Naive B cell (primary cell): Measurements from ENCODE around the gene ANGPTL1. TPM values are rescaled to one million over a fixed set of nuclear protein-coding genes. Genes with fewer than 3 reads are reported as not detected.

Experiments used
- ATAC-seq, 2 donors: fragments of 150-1000 bp; cut with Tn5 transposase; 2 replicates each; pipeline ENCODE4 v1.10.0; 2021; ENCODE audit warnings: low read depth in 2 of 2, mild to moderate bottlenecking in 2 of 2, moderate library complexity in 2 of 2
- DNase-seq: peaks from one replicate; pipeline ENCODE4 v3.0.0; 2022
- H3K27ac Mint-ChIP-seq, 6 donors: one replicate each; pipeline ENCODE4 v1.8.0; 2020 to 2022; ENCODE audit warnings: mild to moderate bottlenecking in 6 of 6, mixed read lengths in 6 of 6, moderate library complexity in 5 of 6, inconsistent platforms in 2 of 6
- H3K27me3 Mint-ChIP-seq, 3 donors: one replicate each; pipeline ENCODE4 v1.8.0; 2021 to 2022; ENCODE audit warnings: mixed read lengths in 3 of 3, mild to moderate bottlenecking in 1 of 3
- H3K36me3 Mint-ChIP-seq, 2 donors: one replicate each; pipeline ENCODE4 v1.8.0; 2020 to 2022; ENCODE audit warnings: mixed read lengths in 2 of 2, inconsistent platforms in 1 of 2, mild to moderate bottlenecking in 1 of 2
- H3K4me1 Mint-ChIP-seq, 3 donors: one replicate each; pipeline ENCODE4 v1.8.0; 2020 to 2022; ENCODE audit warnings: mixed read lengths in 3 of 3, inconsistent platforms in 1 of 3, mild to moderate bottlenecking in 1 of 3, moderate library complexity in 1 of 3
- H3K4me3 Mint-ChIP-seq, 8 donors: one replicate each; pipeline ENCODE4 v1.8.0; 2020 to 2022; ENCODE audit warnings: mild to moderate bottlenecking in 8 of 8, mixed read lengths in 8 of 8, moderate library complexity in 8 of 8, inconsistent platforms in 2 of 8
- H3K9me3 Mint-ChIP-seq, 7 donors: one replicate each; pipeline ENCODE4 v1.8.0; 2020 to 2022; ENCODE audit warnings: mixed read lengths in 7 of 7, mild to moderate bottlenecking in 5 of 7, inconsistent platforms in 2 of 7, moderate library complexity in 1 of 7
- polyA plus RNA-seq, 6 donors: library from polyadenylated mRNA; unstranded; fragments of 300-500 nt; fragmentation: Illumina TruSeq; gene quantifications; one replicate each; pipeline ENCODE4 v1.2.3, GENCODE V29; 2021; ENCODE audit warnings: low read depth in 6 of 6

The ANGPTL1 gene, protein sequence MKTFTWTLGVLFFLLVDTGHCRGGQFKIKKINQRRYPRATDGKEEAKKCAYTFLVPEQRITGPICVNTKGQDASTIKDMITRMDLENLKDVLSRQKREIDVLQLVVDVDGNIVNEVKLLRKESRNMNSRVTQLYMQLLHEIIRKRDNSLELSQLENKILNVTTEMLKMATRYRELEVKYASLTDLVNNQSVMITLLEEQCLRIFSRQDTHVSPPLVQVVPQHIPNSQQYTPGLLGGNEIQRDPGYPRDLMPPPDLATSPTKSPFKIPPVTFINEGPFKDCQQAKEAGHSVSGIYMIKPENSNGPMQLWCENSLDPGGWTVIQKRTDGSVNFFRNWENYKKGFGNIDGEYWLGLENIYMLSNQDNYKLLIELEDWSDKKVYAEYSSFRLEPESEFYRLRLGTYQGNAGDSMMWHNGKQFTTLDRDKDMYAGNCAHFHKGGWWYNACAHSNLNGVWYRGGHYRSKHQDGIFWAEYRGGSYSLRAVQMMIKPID
- polyA plus RNA-seq, result 1 to 10 TPM in 2 of 6 donors, under 1 TPM in 3, not detected in 1; 0.38 to 1.4 (median 0.89) TPM

DNA sequence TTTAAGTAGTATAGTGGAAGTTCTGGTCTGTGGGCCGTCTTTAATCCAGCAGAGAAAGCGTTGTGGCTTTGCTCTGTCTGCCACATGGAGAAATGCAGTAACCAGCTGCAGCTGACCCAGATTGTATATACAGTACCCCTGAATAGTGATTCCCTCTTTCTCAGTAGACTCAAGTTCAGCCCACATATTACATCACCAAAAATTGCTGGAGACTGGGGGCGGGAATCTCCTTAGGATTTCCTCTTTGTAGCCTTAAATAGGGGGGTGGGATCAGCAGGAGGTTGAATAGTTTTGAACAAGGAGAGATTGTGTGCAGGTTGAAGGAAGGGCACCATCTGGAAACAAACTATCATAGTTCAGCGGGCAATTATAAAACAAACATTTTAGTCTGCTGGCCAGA is at the start of gene ANGPTL1:
ANGPTL1 (minus strand) TSS at position 134 of the 400 bp plus-strand sequence. CDS start 5,301 bp downstream, outside the sequence.
- ATAC-seq (no peak), DNase-seq (no peak)
- peaks cover 28 to 45% (median 38%) of the 10 kb centered on the region in 3 donors for H3K4me1 Mint-ChIP-seq
- H3K36me3 Mint-ChIP-seq, result peaks cover 5 to 19% of the 10 kb centered on the region in 2 donors
- no peaks in the 10 kb centered on the region for H3K27me3 Mint-ChIP-seq
- H3K9me3 Mint-ChIP-seq, result no peaks in the 10 kb centered on the region
- no peak within 1 kb of the TSS for H3K4me3 Mint-ChIP-seq
- H3K27ac Mint-ChIP-seq, result peak within 1 kb of the TSS in 5 of 6 donors; percentile 39 to 89 (median 67)

DNA sequence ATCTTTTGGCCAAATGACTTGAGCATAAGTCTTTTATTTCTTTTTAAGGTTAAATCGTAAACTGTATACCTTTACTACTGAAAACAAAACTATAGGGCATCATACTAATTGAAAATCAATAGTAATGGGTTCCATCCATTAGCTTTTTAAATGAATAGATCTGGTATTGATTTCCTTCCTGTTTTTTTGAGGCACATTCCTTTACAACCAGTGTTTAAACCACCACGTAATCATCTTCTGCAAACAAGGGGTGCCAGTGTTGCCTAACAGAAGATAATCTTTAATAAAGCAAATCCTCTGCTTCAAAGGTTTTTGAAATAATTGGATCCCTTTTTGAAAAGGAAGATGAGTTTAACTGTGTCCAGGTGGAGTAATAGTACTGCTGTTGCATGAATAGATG is 48.7 kb upstream of the ANGPTL1 start:
- peaks cover 37 to 61% of the 10 kb centered on the region in 2 donors for H3K36me3 Mint-ChIP-seq
- H3K9me3 Mint-ChIP-seq, result peaks cover 0 to 18% (median 6%) of the 10 kb centered on the region in 7 donors
- H3K4me3 Mint-ChIP-seq, result no peak overlapping the region
- H3K4me1 Mint-ChIP-seq, result peaks cover 20 to 49% (median 45%) of the 10 kb centered on the region in 3 donors
- H3K27ac Mint-ChIP-seq, result peak overlapping the region in 3 of 6 donors; percentile 12 to 82 (median 37)
- H3K27me3 Mint-ChIP-seq, result no peaks in the 10 kb centered on the region
- ATAC-seq (no peak), DNase-seq (no peak)

DNA sequence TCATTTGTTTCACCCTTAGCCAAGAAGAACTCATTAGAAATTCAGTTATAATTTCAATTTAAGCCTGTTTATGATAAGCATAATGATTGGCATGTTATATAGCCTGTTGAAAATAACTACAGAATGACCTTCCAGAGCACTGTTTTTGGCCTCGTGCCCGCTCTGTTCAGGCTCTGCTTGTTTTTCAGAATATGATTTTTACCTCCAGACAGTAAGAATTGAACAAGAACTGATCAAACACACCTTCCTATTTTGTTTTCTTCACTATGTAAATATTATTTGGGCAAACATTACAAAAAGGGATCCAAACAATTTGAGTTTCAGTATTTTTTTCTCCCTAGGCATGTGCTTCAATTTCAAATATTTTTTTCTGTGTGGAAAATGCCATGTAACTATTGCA is 48.1 kb upstream of the ANGPTL1 start:
- Mint-ChIP-seq H3K4me3 (no peak overlapping the region), H3K9me3 (peaks cover 0 to 12% (median under 1%) of the 10 kb centered on the region in 7 donors), H3K27ac (peak overlapping the region in 3 of 6 donors; percentile 37 to 82 (median 67)), H3K27me3 (no peaks in the 10 kb centered on the region), H3K36me3 (peaks cover 37 to 60% of the 10 kb centered on the region in 2 donors), H3K4me1 (peaks cover 25 to 50% (median 44%) of the 10 kb centered on the region in 3 donors)
- DNase-seq (no peak), ATAC-seq (no peak)

DNA sequence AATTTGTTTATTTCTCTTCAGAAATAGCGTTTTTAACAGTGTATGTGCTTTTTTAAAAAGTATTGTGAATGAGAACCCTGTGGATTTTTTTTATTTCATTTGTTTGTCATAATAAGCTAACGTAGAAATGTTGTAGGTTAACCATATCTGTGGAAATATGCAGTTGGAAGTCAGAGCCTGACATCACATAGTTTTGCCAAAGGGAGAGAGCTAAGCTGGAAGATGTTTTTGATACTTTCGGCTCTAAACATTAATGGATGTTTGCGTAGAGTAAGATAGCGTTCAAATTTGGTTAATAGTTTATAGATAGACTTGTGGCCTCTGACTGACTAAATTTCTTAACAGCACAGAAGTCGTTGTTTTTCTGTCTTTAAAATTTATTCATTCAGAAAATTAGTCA is 47.4 kb upstream of the ANGPTL1 start:
- ATAC-seq (no peak), DNase-seq (no peak)
- no peaks in the 10 kb centered on the region for H3K27me3 Mint-ChIP-seq
- peaks cover 0 to 6% (median 0%) of the 10 kb centered on the region in 7 donors for H3K9me3 Mint-ChIP-seq
- H3K27ac Mint-ChIP-seq, result peak overlapping the region in 3 of 6 donors; percentile 16 to 82 (median 65)
- H3K4me1 Mint-ChIP-seq, result peaks cover 20 to 47% (median 43%) of the 10 kb centered on the region in 3 donors
- peak overlapping the region in 2 of 8 donors; percentile 31 for H3K4me3 Mint-ChIP-seq
- H3K36me3 Mint-ChIP-seq, result peaks cover 31 to 56% of the 10 kb centered on the region in 2 donors

DNA sequence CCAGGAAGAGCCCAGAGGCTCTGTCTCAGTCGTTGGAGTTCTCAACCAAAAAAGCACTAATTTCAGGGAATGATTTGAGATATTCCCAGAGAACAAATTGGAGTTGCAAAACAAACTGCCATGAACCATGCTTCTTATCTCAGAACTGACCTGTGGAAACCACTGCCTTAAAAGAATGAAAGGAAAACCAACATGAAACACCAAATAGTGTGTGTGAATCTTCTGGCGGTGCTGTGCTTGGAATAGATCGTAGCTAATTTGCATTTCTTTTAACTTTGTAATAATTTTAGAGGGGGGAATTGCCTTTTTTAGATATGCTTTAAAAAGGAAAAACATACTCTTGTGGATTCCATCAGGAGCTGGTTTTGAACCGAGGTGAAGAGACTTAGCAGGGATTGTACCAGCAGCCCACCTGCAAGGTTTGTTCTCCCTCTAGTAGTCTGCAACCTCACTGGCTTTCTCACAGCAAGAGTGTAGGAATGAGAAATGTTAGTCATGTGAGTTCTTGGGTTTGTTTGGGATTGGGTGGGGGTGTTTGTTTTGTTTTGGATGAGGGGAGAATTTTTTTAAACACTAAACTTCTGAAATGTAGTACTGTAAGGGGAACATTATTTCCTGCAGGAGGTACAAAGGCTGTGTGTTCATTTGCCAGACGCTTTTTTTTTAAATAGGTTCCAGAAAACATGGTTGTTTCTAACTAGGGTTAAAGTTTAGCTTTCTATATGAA is 45.7 kb upstream of the ANGPTL1 start:
- DNase-seq (no peak), ATAC-seq (no peak)
- Mint-ChIP-seq H3K27ac (peak overlapping the region; percentile 13 to 90 (median 69)), H3K4me3 (peak overlapping the region in 2 of 8 donors; percentile 3 to 20), H3K9me3 (peaks cover 0 to 2% (median 0%) of the 10 kb centered on the region in 7 donors), H3K27me3 (no peaks in the 10 kb centered on the region), H3K36me3 (peaks cover 35 to 52% of the 10 kb centered on the region in 2 donors), H3K4me1 (peaks cover 24 to 48% (median 34%) of the 10 kb centered on the region in 3 donors)

DNA sequence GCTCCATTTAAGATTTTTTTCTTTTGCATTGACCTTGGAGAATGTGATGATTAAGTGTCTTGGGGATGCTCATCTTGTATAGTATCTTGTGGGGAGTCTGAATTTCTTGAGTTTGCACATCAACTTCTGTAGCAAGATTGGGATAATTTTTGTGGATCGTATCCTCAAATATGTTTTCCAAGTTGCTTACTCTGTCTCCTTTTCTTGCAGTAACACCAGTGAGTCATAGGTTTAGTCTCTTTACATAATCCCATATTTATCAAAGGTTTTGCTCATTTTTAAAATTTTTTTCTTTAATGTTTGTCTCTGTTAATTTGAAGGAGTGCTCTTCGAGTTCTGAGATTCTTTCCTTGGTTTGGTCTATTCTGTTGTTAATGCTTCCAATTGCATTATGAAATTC is 41.7 kb upstream of the ANGPTL1 start:
- DNase-seq, result no peak
- H3K27me3 Mint-ChIP-seq, result no peaks in the 10 kb centered on the region
- peaks cover 5 to 13% (median 8%) of the 10 kb centered on the region in 7 donors for H3K9me3 Mint-ChIP-seq
- peaks cover 42 to 57% (median 53%) of the 10 kb centered on the region in 3 donors for H3K4me1 Mint-ChIP-seq
- H3K36me3 Mint-ChIP-seq, result peaks cover 63 to 65% of the 10 kb centered on the region in 2 donors
- ATAC-seq, result no peak
- H3K4me3 Mint-ChIP-seq, result no peak overlapping the region
- H3K27ac Mint-ChIP-seq, result peak overlapping the region in 3 of 6 donors; percentile 39 to 96 (median 42)

DNA sequence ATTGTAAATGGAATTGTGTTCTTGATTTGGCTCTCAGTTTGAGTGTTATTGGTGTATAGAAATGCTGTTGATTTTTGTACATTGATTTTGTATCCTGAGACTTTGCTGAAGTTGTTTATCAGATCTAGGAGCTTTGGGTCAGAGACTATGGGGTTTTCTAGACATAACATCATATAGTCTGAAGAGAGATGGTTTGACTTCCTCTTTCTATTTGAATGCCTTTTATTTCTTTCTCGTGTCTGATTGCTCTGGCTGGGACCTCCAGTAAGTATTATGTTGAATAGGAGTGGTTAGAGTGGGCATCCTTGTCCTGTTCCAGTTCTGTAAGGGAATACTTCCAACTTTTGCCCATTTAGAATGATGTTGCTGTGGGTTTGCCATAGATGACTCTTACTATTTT is 39.1 kb upstream of the ANGPTL1 start:
- peaks cover 5 to 13% (median 8%) of the 10 kb centered on the region in 7 donors for H3K9me3 Mint-ChIP-seq
- H3K4me1 Mint-ChIP-seq, result peaks cover 40 to 54% (median 45%) of the 10 kb centered on the region in 3 donors
- H3K4me3 Mint-ChIP-seq, result peak overlapping the region in 2 of 8 donors; percentile 8 to 53
- peaks cover 58 to 65% of the 10 kb centered on the region in 2 donors for H3K36me3 Mint-ChIP-seq
- peak overlapping the region; percentile 18 to 96 (median 92) for H3K27ac Mint-ChIP-seq
- ATAC-seq, result peak; percentile 73 to 84
- DNase-seq, result no peak
- H3K27me3 Mint-ChIP-seq, result no peaks in the 10 kb centered on the region

DNA sequence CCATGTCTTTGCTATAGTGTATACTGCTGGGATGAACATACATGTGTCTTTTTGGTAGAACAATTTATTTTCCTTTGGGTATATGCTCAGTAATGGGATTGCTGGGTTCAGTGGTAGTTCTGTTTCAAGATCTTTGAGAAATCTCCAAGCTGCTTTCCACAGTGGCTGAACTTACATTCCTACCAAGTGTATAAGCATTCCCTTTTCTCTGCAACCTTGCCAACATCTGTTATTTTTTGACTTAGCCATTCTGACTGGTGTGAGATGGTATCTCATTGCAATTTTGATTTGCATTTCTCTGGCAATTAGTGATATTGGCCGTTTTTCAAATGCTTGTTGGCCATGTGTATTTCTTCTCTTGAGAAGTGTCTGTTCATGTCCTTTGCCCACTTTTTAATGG is 37.5 kb upstream of the ANGPTL1 start:
- H3K4me1 Mint-ChIP-seq, result peaks cover 37 to 53% (median 39%) of the 10 kb centered on the region in 3 donors

DNA sequence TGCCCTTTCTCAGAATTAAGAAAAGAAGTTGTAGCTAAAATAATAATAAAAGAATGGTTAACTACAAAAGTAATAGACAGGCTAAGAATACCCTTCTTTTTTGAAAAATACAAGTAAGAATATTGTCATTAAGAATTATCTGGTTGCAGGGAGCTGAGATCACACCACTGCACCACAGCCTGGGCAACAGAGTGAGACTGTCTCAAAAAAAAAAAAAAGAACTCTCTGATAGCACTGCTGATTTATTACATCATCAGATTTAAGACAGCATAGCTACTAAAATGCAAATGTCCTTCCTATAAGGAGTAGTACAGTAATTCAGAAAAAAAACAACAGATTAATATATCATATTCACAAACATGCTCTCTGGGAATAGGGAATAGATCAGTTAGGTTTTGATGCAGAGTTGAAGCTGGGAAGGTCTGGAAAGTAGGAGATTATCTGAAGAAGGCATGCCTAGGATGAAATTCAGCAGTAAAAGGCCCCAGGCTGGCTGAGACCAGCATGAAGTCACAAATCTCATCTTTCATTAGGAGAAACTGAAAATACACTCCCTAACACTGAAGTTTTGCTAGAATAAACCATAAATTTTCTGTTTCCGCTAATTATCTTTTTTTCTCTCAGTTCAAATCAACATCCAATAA is 30.7 kb upstream of the ANGPTL1 start:
- Mint-ChIP-seq H3K27me3 (no peaks in the 10 kb centered on the region), H3K4me1 (peaks cover 11 to 31% (median 14%) of the 10 kb centered on the region in 3 donors), H3K4me3 (no peak overlapping the region), H3K36me3 (peaks cover 33 to 43% of the 10 kb centered on the region in 2 donors), H3K27ac (peak overlapping the region in 5 of 6 donors; percentile 17 to 70 (median 47)), H3K9me3 (peaks cover 0 to 6% (median 0%) of the 10 kb centered on the region in 7 donors)
- ATAC-seq (peak in 1 of 2 donors; percentile 46), DNase-seq (no peak)

More for the DNA sequence above, 37.5 kb upstream of the ANGPTL1 start:
- Mint-ChIP-seq H3K36me3 (peaks cover 67 to 75% of the 10 kb centered on the region in 2 donors), H3K27me3 (no peaks in the 10 kb centered on the region), H3K9me3 (peaks cover 5 to 17% (median 8%) of the 10 kb centered on the region in 7 donors), H3K4me3 (no peak overlapping the region), H3K27ac (peak overlapping the region in 5 of 6 donors; percentile 41 to 91 (median 67))
- no peak for DNase-seq
- no peak for ATAC-seq

DNA sequence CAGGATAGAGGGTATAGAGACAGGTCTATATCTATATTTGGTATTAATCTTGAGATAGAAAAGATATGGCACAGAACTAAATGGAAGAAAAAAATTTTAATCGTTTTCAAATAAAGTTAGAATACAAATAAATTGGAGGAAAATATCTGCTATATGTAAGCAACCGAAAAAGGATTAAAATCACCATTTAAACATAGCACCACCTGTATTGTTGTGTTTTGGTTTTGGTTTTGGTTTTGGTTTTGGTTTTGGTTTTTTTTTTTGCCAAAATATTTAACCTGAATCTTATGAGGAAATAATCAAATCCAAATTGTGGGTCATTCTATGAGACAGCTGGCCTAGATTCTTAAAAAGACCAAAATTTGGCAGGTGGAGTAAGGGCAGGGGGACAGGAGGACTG is 28.5 kb upstream of the ANGPTL1 start:
- H3K27me3 Mint-ChIP-seq, result no peaks in the 10 kb centered on the region
- ATAC-seq (peak; percentile 32 to 35), DNase-seq (peak; percentile 7)
- H3K4me3 Mint-ChIP-seq, result peak overlapping the region in 2 of 8 donors; percentile 8 to 63
- H3K27ac Mint-ChIP-seq, result peak overlapping the region in 5 of 6 donors; percentile 41 to 96 (median 89)
- peaks cover 14 to 28% (median 16%) of the 10 kb centered on the region in 3 donors for H3K4me1 Mint-ChIP-seq
- peaks cover 39 to 49% of the 10 kb centered on the region in 2 donors for H3K36me3 Mint-ChIP-seq
- peaks cover 3 to 11% (median 8%) of the 10 kb centered on the region in 7 donors for H3K9me3 Mint-ChIP-seq

DNA sequence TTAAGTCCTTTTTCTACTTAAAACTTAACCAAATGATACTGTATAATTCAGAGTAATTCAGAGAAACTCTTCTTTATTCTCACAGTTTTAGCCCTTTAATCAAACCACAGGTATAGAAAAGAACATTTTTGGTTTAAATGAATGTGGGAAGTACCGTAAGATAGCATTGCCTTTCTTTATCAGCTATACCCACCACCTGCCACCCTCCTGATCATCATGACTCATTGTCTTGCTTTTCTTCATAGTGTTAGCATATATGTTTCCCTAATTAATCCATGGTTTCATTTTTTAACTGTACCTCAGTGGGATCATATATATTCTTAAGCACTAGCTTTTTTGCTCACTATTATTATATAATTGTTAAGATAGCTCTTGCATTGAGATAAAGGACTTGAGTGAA is 27.5 kb upstream of the ANGPTL1 start:
- ATAC-seq (no peak), DNase-seq (no peak)
- no peaks in the 10 kb centered on the region for H3K27me3 Mint-ChIP-seq
- peaks cover 3 to 11% (median 7%) of the 10 kb centered on the region in 7 donors for H3K9me3 Mint-ChIP-seq
- peak overlapping the region in 3 of 6 donors; percentile 5 to 29 (median 6) for H3K27ac Mint-ChIP-seq
- no peak overlapping the region for H3K4me3 Mint-ChIP-seq
- H3K4me1 Mint-ChIP-seq, result peaks cover 14 to 24% (median 17%) of the 10 kb centered on the region in 3 donors
- peaks cover 34 to 44% of the 10 kb centered on the region in 2 donors for H3K36me3 Mint-ChIP-seq

DNA sequence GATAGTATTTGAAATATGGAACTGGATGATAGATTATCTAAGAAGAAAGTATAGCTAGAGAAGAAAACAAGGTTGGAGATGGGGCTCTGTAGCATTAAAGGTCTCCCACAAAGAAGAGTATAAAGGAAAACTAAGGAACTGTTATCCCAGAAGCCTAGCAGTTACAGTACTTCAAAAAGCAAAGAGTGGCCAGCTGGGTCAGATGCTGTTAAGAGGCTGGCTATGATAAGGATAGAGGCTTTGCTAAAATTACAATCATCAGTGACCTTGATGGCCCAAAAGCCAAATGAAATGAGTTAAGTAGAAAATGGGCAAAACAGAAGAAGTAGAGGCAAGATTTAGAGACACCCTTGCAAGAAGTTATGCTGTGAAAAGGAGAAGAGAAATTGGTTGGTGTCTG is 25.1 kb upstream of the ANGPTL1 start:
- H3K4me1 Mint-ChIP-seq, result peaks cover 12 to 24% (median 14%) of the 10 kb centered on the region in 3 donors
- H3K9me3 Mint-ChIP-seq, result peaks cover 3 to 11% (median 7%) of the 10 kb centered on the region in 7 donors
- no peaks in the 10 kb centered on the region for H3K27me3 Mint-ChIP-seq
- peaks cover 29 to 37% of the 10 kb centered on the region in 2 donors for H3K36me3 Mint-ChIP-seq
- H3K27ac Mint-ChIP-seq, result peak overlapping the region in 5 of 6 donors; percentile 7 to 59 (median 39)
- ATAC-seq (no peak), DNase-seq (no peak)
- peak overlapping the region in 2 of 8 donors; percentile 1 to 11 for H3K4me3 Mint-ChIP-seq
